Umbilical cord (tissue), 2 donors: ENCODE data around the gene SLC2A10. TPM values are rescaled to one million over a fixed set of nuclear protein-coding genes. Genes with fewer than 3 reads are reported as not detected.
"Not testable (repeated sequence)": the region's sequence is repeated elsewhere in the genome, so short reads cannot be mapped to it uniquely, and the experiment has no call there.

ENCODE experiments used
- DNase-seq: peaks from one replicate; pipeline ENCODE4 v3.0.0-alpha.2; 2015; ENCODE audit warnings: low spot score
- total RNA-seq: library from RNA; depleted of rRNA; stranded (reverse); fragments of >200 nt; gene quantifications from one replicate; pipeline ENCODE4 v1.2.3, GENCODE V29; 2014; ENCODE audit warnings: low replicate concordance; ENCODE audit not compliant: insufficient read depth

SLC2A10 gene
- total RNA-seq, result 33.5 TPM

- peak; percentile 85 for DNase-seq
Measured at GRCh38 chr20:46709459-46710152, at the start of gene SLC2A10. SLC2A10 (plus strand) TSS chr20:46709649; CDS start chr20:46709737, 88 bp downstream.

GRCh38 chr20:46660487-46660886, 49.0 kb upstream of the SLC2A10 start:
- DNase-seq, result no peak

GRCh38 chr20:46661659-46662058, 47.8 kb upstream of the SLC2A10 start:
- DNase-seq, result no peak

GRCh38 chr20:46663531-46663930, 45.9 kb upstream of the SLC2A10 start:
- DNase-seq, result no peak

GRCh38 chr20:46665602-46666001, 43.8 kb upstream of the SLC2A10 start:
- DNase-seq, result no peak

GRCh38 chr20:46666306-46666705, 43.1 kb upstream of the SLC2A10 start:
- no peak for DNase-seq

- DNase-seq, result no peak
Measured at GRCh38 chr20:46666818-46667515, 42.5 kb upstream of the SLC2A10 start.

- no peak for DNase-seq
Measured at GRCh38 chr20:46670228-46670584, 39.2 kb upstream of the SLC2A10 start.

- no peak for DNase-seq
Measured at GRCh38 chr20:46670585-46671584, 38.6 kb upstream of the SLC2A10 start.

- DNase-seq, result no peak
Measured at GRCh38 chr20:46671866-46672542, 37.4 kb upstream of the SLC2A10 start.

GRCh38 chr20:46672543-46673148, 36.8 kb upstream of the SLC2A10 start:
- no peak for DNase-seq

- DNase-seq, result no peak
Measured at GRCh38 chr20:46673394-46674252, 35.8 kb upstream of the SLC2A10 start.

- DNase-seq, result no peak
Measured at GRCh38 chr20:46674253-46675083, 35.0 kb upstream of the SLC2A10 start.

GRCh38 chr20:46676649-46677316, 32.7 kb upstream of the SLC2A10 start:
- DNase-seq, result not testable (repeated sequence)

GRCh38 chr20:46677608-46678007, 31.8 kb upstream of the SLC2A10 start:
- DNase-seq, result no peak

- DNase-seq, result no peak
Measured at GRCh38 chr20:46678516-46678915, 30.9 kb upstream of the SLC2A10 start.

- no peak for DNase-seq
Measured at GRCh38 chr20:46680684-46681031, 28.8 kb upstream of the SLC2A10 start.

- peak; percentile 72 for DNase-seq
Measured at GRCh38 chr20:46681032-46681854, 28.2 kb upstream of the SLC2A10 start.
